GM12873 (cell line): Measurements from ENCODE around the gene ADAMTSL5.

Experiments
- TF ChIP-seq, protein P1 (sequence below): IDR thresholded peaks from 2 replicates; pipeline ENCODE4 v1.5.1; 2012; ENCODE audit warnings: low read depth, mild to moderate bottlenecking, moderate library complexity, low read length, control low read depth; ENCODE audit not compliant: insufficient read depth; ENCODE audit errors: missing control alignments

The ADAMTSL5 gene

GRCh38 chr19:1507763-1508506, 4.9 kb downstream of the ADAMTSL5 start:
- TF ChIP-seq, protein P1, sequence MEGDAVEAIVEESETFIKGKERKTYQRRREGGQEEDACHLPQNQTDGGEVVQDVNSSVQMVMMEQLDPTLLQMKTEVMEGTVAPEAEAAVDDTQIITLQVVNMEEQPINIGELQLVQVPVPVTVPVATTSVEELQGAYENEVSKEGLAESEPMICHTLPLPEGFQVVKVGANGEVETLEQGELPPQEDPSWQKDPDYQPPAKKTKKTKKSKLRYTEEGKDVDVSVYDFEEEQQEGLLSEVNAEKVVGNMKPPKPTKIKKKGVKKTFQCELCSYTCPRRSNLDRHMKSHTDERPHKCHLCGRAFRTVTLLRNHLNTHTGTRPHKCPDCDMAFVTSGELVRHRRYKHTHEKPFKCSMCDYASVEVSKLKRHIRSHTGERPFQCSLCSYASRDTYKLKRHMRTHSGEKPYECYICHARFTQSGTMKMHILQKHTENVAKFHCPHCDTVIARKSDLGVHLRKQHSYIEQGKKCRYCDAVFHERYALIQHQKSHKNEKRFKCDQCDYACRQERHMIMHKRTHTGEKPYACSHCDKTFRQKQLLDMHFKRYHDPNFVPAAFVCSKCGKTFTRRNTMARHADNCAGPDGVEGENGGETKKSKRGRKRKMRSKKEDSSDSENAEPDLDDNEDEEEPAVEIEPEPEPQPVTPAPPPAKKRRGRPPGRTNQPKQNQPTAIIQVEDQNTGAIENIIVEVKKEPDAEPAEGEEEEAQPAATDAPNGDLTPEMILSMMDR, result no peak

- TF ChIP-seq, protein P1, result no peak
Observed at GRCh38 chr19:1507192-1507660, 5.6 kb downstream of the ADAMTSL5 start.

DNA sequence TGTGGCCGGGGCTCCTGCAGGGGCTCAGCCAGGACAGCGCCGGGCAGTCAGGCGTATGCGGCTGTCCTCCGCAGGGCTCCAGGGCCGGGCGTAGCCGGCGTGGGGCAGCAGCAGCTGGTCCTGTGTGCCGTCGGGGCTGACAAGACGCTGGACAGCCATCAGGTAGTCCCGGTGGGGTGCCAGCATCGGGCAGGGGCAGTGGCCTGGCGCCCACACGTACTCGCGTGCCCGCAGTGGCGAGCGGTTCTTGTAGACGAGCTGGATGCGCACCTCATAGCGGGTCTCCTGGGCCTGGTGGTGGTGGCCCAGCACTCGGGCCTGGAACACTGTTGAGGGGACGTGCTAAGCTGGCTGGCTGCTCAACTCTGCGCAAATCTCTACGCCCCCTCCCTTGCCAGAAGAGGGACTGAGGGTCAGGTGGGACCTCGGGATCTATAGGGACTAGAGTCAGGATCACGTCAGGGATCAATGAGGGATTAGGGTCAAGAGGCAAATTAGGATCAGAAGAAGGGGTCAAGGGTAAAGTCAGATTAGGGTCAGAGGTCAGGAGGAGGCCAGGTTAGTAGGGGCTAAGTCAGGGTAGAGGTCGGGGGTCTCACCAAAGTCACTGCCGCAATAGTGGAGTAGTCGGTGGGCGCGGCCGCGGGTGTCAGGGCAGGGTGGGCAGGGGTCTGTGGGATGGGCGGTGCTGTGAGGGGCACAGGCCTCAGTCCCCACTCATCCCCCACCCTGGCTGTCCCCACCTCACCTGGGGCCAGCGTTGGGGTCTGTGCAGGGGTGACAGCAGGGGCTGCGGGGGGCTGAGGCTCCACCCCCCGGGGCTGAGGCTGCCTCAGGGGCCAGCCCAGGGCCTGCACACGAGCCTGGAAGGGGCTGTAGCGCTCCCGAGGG, 6.6 kb downstream of the ADAMTSL5 start:
- TF ChIP-seq, protein P1, result no peak

GRCh38 chr19:1505012-1505411, 7.8 kb downstream of the ADAMTSL5 start:
- TF ChIP-seq, protein P1, result no peak

DNA sequence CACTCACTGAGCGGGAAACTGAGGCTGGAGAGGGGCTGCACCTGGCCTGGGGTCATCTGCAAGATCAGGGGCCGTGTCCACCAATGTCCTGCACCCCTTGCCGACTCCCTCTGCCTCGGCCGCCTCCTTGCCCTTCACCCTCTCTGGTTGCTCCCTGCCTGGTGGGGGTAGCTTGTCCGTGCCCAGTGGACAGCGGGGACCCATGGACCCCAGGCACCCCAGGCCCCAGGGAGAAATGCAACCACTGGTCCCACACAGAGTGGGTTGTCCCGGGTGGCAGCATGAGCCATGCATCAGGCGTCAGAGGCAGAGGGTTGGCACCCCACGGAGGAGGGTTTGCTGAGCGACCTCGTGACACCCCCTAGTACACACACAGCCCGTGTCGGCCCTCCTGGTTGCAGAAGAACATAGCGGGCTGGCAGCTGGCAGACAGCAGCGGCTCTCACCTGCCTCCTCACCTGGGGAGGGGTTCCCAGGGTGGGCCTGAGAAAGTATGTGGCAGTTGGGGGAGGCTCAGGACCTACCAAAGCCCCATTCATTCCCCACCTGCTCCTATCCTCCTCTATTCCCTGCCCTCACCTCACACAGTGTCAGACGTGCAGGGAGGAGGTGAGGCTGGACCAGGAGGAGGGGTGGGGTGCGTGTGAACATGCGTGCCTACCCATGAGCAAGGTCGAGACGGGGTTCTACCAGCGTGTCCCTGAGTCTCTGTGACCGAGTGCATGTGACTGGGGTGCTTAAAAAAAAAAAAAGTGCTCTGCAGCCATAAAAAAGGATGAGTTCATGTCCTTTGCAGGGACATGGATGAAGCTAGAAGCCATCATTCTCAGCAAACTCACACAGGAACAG, 8.7 kb downstream of the ADAMTSL5 start:
- TF ChIP-seq, protein P1, result no peak

- TF ChIP-seq, protein P1, result peak; percentile 86
Observed at GRCh38 chr19:1503089-1503924, 9.5 kb downstream of the ADAMTSL5 start.
